ENCODE measurements around the gene CNTRL.
A peak's percentile ranks its signal among the peaks of the same experiment; 100 is the strongest.
"Not testable (repeated sequence)": the region's sequence is repeated elsewhere in the genome, so short reads cannot be mapped to it uniquely, and the experiment has no call there.

CNTRL gene

DNA sequence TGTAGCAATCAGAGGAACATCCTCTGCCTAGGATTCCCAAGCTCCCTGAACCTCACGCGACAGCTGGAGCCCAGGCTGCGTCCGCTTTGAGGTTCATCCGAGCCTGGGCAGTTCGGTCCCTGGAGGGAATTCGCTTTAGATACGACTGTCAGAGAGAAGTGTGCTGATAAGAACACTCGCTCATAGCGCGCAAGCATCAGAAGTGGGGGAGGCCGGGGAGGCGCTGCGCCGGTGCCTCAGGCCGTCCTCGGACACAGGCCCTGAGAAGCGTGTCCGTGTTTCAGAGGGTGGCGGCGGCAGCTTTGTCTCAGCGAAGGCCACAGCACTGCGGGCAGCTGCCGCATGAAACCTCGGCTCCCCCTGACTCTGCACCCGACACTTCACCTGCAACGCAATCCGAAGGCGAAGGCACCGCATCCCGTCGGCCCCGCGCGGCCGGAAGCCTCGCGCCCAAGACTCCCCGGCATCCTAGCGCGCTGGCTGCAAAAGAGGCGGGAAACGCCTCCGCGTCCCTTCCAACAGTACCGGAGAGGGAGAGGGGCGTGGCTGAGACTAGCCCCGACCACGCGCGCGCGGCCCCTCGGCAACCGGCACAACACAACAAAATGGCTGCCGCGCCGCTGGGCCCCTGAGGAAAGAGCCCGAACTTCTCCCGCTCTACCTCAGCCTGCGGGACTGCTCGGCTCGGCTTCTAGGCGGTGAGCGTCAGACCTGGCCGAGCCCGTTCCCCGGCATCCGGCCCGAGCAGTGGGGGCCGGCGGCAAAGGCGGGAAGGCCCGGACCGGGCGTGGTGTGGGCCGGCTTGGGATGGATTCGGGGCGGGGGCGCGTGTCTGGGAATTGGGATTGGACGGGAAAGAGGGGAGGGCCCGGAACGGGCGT lies at the start of gene CNTRL:
Gene CNTRL, plus strand, starts transcription at position 586 of the 881 bp plus-strand sequence. CDS start 13,372 bp downstream, outside the sequence.
- Mint-ChIP-seq H3K4me1 (peaks cover 19% of the 10 kb centered on the region), H3K36me3 (ENCODE audit: low read depth) (no peaks in the 10 kb centered on the region), H3K27me3 (ENCODE audit: low read depth) (no peaks in the 10 kb centered on the region), H3K4me3 (peak within 1 kb of the TSS; percentile 98 to 100 (median 98)), H3K9me3 (no peaks in the 10 kb centered on the region), H3K27ac (peak within 1 kb of the TSS; percentile 84 to 98 (median 97))
- TF ChIP-seq CTCF (IDR thresholded peaks at IDR 0.05; ENCODE audit: unreplicated experiment in 3 of 3): no peak

DNA sequence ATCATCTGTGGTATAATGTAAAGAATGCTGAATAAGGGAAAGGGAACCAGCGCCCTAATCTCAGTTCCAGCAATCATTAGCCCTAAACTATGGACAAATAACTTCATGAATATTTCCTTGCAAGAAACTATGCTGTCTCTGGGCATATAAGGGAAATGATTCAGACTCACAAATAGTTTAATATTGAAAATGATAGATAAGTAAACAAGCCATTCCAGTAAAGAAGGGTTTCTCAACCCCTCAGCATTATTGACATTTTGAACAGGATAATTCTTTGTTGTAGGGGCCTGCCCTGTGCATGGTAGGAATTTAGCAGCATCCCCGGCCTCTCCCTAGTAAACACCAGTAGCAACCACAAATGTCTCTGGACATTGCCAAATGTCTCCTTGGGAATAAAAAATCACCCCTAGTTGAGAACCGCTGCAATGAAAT lies 48.5 kb upstream of the CNTRL start:
- Mint-ChIP-seq H3K36me3 (ENCODE audit: low read depth) (peaks cover 7% of the 10 kb centered on the region), H3K4me1 (no peaks in the 10 kb centered on the region), H3K27me3 (ENCODE audit: low read depth) (no peaks in the 10 kb centered on the region), H3K9me3 (peaks cover 4% of the 10 kb centered on the region), H3K4me3 (no peak overlapping the region), H3K27ac (no peak overlapping the region)
- no peak for TF ChIP-seq CTCF (IDR thresholded peaks at IDR 0.05; ENCODE audit: unreplicated experiment in 3 of 3)

DNA sequence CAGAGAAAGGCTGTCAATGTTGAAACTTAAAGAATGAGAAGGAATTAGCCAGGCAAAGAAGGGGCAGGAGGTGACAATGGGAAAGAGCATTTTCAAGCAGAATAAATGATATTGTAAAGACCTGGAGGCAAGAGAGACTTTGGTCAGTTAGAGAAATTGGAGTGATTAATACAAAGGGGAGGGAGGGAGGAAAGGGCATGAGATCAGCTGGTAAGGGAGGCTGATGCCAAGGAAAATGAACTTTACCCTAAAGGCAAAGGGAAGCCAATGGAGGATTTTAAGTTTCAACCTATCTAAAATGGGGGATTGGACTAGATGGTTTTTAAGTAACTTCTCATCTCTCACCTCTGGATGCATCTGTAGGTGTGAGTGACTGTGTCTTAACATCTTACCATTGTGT lies 48.0 kb upstream of the CNTRL start:
- no peak overlapping the region for H3K27ac Mint-ChIP-seq
- peaks cover 4% of the 10 kb centered on the region for H3K9me3 Mint-ChIP-seq
- H3K4me1 Mint-ChIP-seq: no peaks in the 10 kb centered on the region
- H3K27me3 Mint-ChIP-seq (ENCODE audit: low read depth): no peaks in the 10 kb centered on the region
- peaks cover 7% of the 10 kb centered on the region for H3K36me3 Mint-ChIP-seq (ENCODE audit: low read depth)
- no peak for TF ChIP-seq CTCF (IDR thresholded peaks at IDR 0.05; ENCODE audit: unreplicated experiment in 3 of 3)
- no peak overlapping the region for H3K4me3 Mint-ChIP-seq

DNA sequence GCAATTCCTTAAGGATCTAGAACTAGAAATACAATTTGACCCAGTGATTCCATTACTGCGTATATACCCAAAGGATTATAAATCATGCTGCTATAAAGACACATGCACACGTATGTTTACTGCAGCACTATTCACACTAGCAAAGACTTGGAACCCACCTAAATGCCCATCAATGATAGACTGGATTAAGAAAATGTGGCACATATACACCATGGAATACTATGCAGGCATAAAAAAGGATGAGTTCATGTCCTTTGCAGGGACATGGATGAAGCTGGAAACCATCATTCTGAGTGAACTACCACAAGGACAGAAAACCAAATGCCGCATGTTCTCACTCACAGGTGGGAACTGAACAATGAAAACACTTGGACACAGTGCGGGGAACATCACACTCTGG lies 46.5 kb upstream of the CNTRL start:
- H3K27ac Mint-ChIP-seq; H3K4me1 Mint-ChIP-seq; H3K36me3 Mint-ChIP-seq (ENCODE audit: low read depth); H3K27me3 Mint-ChIP-seq (ENCODE audit: low read depth); H3K4me3 Mint-ChIP-seq; H3K9me3 Mint-ChIP-seq: not testable (repeated sequence)

DNA sequence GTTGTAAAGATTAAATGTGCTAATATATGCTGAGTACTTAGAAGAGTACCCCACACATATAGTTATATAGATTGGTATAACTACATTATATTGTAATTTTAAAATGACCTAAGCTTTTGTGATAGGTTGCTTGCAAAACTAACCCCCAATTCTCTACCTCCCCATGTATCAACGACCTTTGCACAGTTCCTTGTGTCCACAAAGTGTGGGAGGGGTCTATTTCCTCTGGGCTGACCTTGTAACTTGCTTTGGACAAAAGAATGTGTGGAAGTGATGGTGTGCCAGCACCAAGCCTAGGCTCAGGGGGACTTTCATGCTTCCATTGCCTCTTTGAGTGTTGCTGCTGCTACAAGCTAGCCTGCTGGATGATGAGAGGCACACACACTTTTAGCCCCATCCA lies 45.3 kb upstream of the CNTRL start:
- H3K27ac Mint-ChIP-seq: no peak overlapping the region
- no peak for TF ChIP-seq CTCF (IDR thresholded peaks at IDR 0.05; ENCODE audit: unreplicated experiment in 3 of 3)
- peaks cover 4% of the 10 kb centered on the region for H3K4me1 Mint-ChIP-seq
- H3K27me3 Mint-ChIP-seq (ENCODE audit: low read depth): no peaks in the 10 kb centered on the region
- peaks cover 4% of the 10 kb centered on the region for H3K9me3 Mint-ChIP-seq
- no peak overlapping the region for H3K4me3 Mint-ChIP-seq
- peaks cover 7% of the 10 kb centered on the region for H3K36me3 Mint-ChIP-seq (ENCODE audit: low read depth)

DNA sequence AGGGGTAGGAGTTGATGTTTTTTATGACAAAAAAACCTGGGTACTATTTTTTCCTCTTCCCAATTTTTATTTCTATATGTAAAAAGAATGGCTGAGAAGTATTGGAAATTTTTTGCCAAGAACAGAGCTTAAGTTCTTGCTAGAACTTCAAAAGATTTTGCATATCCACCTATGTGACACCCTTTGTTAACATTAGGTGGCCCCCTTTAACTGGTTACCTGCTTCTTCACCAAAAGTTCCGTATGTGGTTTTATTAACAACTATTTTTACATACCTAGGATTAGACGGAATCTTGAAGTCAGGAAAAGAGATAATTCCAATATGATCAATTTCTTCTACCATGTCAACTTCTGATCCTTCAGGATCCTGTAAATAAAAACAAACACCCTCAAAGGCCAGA lies 40.2 kb upstream of the CNTRL start:
- Mint-ChIP-seq H3K4me3 (no peak overlapping the region), H3K9me3 (no peaks in the 10 kb centered on the region), H3K36me3 (ENCODE audit: low read depth) (no peaks in the 10 kb centered on the region), H3K4me1 (peaks cover 12% of the 10 kb centered on the region), H3K27me3 (ENCODE audit: low read depth) (no peaks in the 10 kb centered on the region), H3K27ac (peak overlapping the region in 2 of 3 experiments; percentile 26 to 78)
- no peak for TF ChIP-seq CTCF (IDR thresholded peaks at IDR 0.05; ENCODE audit: unreplicated experiment in 3 of 3)

- not testable (repeated sequence) for H3K4me3 Mint-ChIP-seq; H3K36me3 Mint-ChIP-seq (ENCODE audit: low read depth); H3K27me3 Mint-ChIP-seq (ENCODE audit: low read depth); H3K9me3 Mint-ChIP-seq; H3K27ac Mint-ChIP-seq
- peaks cover 12% of the 10 kb centered on the region for H3K4me1 Mint-ChIP-seq
Measured at GRCh38 chr9:121035717-121036116, 39.0 kb upstream of the CNTRL start.
